Right lobe of liver (tissue), 6 donors: ENCODE data around the gene DDX21. TPM values are rescaled to one million over a fixed set of nuclear protein-coding genes. Genes with fewer than 3 reads are reported as not detected.
A peak's percentile ranks its signal among the peaks of the same experiment; 100 is the strongest.
"Not testable (repeated sequence)": the region's sequence is repeated elsewhere in the genome, so short reads cannot be mapped to it uniquely, and the experiment has no call there.

Experiments
- ATAC-seq, 4 donors: fragments of 200-7000 bp; cut with Tn5 transposase; one replicate each; pipeline ENCODE4 v1.9.1; 2020; ENCODE audit warnings: mild to moderate bottlenecking in 4 of 4, moderate library complexity in 4 of 4
- DNase-seq, 3 donors: peaks; one replicate each; pipeline ENCODE4 v3.0.0-alpha.2; 2020
- H3K27ac ChIP-seq, 3 donors: fragments of 200-600 bp; one replicate each; pipeline ENCODE4 v1.8.0; 2022
- H3K27me3 ChIP-seq, 2 donors: fragments of 200-600 bp; one replicate each; pipeline ENCODE4 v1.8.0; 2022
- H3K36me3 ChIP-seq, 4 donors: fragments of 200-600 bp; sonication (generic) in 1 of 4; one replicate each; pipeline versions ENCODE4 v1.5.1 to v1.8.0; 2017 to 2022; ENCODE audit warnings: control low read depth in 1 of 4
- H3K4me1 ChIP-seq, 4 donors: fragments of 200-600 bp; sonication (generic) in 1 of 4; one replicate each; pipeline versions ENCODE4 v1.5.1 to v1.8.0; 2017 to 2022; ENCODE audit warnings: control low read depth in 1 of 4
- H3K4me3 ChIP-seq, 3 donors: fragments of 200-600 bp; one replicate each; pipeline ENCODE4 v1.8.0; 2022
- H3K9me3 ChIP-seq, 4 donors: fragments of 200-600 bp; sonication (generic) in 1 of 4; one replicate each; pipeline versions ENCODE4 v1.5.1 to v1.8.0; 2017 to 2022; ENCODE audit warnings: control low read depth in 1 of 4
- POLR2A ChIP-seq: fragments of 450-650 bp; IDR thresholded peaks from one replicate; pipeline ENCODE4 v1.6.1; 2017; ENCODE audit warnings: antibody characterized with exemption, mild to moderate bottlenecking
- WGBS: methylation state at CpG from one replicate; pipeline ENCODE4 v1.1.6; 2018; ENCODE audit warnings: low coverage, low lambda C conversion rate; ENCODE audit not compliant: insufficient coverage; ENCODE audit errors: missing lambda C conversion rate; 5-methylcytosine and 5-hydroxymethylcytosine counted together
- intact Hi-C, 2 donors: fragments of 100-400 bp; cut with DNase I; formaldehyde crosslinking; loops; one replicate each; pipeline versions ENCODE4 v1.11.2 to v1.14.1; 2022
- total RNA-seq, 6 experiments: library from RNA; depleted of rRNA in 2 of 6; stranded (reverse); fragments of >200 nt in 2 of 6; fragmentation: NEBNext Ultra II Directional in 3 of 6; extraction: Animal tissue kit (Norgen Biotek cat#: 25700) in 3 of 6; gene quantifications; one replicate each; pipeline versions ENCODE4 v1.1.0 to v1.2.4, GENCODE V29; 2016 to 2023
- TF ChIP-seq, protein P1 (sequence below), 4 donors: fragments of 200-600 bp in 3 of 4; fragments of 450-650 bp in 1 of 4; IDR thresholded peaks; one replicate each; pipeline versions ENCODE4 v1.5.1 to v1.8.0; 2016 to 2022; ENCODE audit warnings: antibody characterized with exemption in 4 of 4, mild to moderate bottlenecking in 2 of 4
- donor health status: DM: no; HTN: yes; CAD: no.
- donor health status: DM: no; HTN: no; CAD: no.
- donor health status: DM: no; HTN: no; CAD: no.
- donor health status: DM: no; HTN: yes; CAD: no.
- donor health status: DM: no; HTN: yes; CAD: no.

DDX21 gene
- total RNA-seq, 6 experiments from 2014 or later = 12.7 to 43.1 (median 29.1) TPM

GRCh38 chr10:68934994-68935393 is 21.0 kb upstream of the DDX21 start:
- TF ChIP-seq, protein P1, sequence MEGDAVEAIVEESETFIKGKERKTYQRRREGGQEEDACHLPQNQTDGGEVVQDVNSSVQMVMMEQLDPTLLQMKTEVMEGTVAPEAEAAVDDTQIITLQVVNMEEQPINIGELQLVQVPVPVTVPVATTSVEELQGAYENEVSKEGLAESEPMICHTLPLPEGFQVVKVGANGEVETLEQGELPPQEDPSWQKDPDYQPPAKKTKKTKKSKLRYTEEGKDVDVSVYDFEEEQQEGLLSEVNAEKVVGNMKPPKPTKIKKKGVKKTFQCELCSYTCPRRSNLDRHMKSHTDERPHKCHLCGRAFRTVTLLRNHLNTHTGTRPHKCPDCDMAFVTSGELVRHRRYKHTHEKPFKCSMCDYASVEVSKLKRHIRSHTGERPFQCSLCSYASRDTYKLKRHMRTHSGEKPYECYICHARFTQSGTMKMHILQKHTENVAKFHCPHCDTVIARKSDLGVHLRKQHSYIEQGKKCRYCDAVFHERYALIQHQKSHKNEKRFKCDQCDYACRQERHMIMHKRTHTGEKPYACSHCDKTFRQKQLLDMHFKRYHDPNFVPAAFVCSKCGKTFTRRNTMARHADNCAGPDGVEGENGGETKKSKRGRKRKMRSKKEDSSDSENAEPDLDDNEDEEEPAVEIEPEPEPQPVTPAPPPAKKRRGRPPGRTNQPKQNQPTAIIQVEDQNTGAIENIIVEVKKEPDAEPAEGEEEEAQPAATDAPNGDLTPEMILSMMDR (IDR thresholded peaks at IDR 0.05) = no peak
- TF ChIP-seq POLR2A = no peak
- Histone ChIP-seq H3K4me3 (no peak overlapping the region), H3K4me1 (peaks cover 0 to 24% (median 2%) of the 10 kb centered on the region in 4 donors), H3K9me3 (no peaks in the 10 kb centered on the region), H3K27me3 (no peaks in the 10 kb centered on the region), H3K36me3 (peaks cover 0 to 15% (median under 1%) of the 10 kb centered on the region in 4 donors), H3K27ac (no peak overlapping the region)
- intact Hi-C loops = no loop called here
- DNase-seq (no peak), ATAC-seq (no peak)

DNA sequence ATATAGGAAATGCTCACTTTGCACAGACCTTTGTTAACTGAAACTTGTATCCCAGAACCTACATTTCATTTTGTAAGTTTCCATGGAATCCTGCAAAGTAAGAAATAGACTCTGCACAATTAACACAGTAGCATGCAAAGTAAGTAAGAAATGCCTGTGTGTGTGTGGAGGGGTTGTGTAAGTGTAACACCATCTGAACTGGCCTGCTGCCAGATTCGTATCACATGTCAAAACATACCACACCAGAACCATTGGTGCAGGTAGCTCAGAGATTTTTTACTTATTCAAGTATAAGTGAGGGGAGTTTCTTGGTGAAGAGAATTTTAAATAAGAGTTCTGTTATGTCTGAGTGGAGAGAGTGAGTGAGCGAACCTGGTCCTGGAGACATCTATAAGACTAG is 17.9 kb upstream of the DDX21 start:
- intact Hi-C loops = no loop called here
- Histone ChIP-seq H3K36me3 (peaks cover 0 to 30% (median 3%) of the 10 kb centered on the region in 4 donors), H3K27me3 (no peaks in the 10 kb centered on the region), H3K4me1 (peaks cover 0 to 16% (median 2%) of the 10 kb centered on the region in 4 donors), H3K27ac (peak overlapping the region in 1 of 3 donors; percentile 33), H3K9me3 (no peaks in the 10 kb centered on the region), H3K4me3 (no peak overlapping the region)
- TF ChIP-seq, protein P1 (IDR thresholded peaks at IDR 0.05) = no peak
- no peak for TF ChIP-seq POLR2A
- 50% methylated on average over 2 of the region's 2 CpGs for WGBS
- DNase-seq = peak in 2 of 3 donors; percentile 33 to 66
- peak; percentile 69 to 83 (median 74) for ATAC-seq

DNA sequence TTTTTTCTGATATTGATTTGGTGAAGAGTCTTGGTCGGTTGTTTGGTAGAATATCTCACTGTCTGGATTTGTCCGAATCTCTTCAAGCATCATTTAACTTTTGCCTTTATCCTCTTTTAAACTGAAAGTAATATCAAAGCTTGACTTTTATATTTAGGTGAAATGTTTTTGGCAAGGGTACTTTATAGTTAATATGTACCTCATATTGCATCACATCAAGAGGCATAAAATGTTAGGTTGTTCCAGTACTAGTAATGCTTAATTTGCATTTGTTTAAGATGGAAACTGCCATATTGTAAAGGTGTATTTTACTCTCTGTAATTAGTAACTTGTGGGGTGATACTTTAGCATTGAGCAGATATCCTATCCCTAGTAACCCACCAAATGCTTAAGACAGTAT is 17.1 kb upstream of the DDX21 start:
- WGBS = 33% methylated on average over 2 of the region's 2 CpGs
- DNase-seq (no peak), ATAC-seq (peak; percentile 74 to 86 (median 84))
- intact Hi-C loops = no loop called here
- TF ChIP-seq POLR2A = no peak
- TF ChIP-seq, protein P1 (IDR thresholded peaks at IDR 0.05) = no peak
- H3K27ac ChIP-seq = peak overlapping the region in 1 of 3 donors; percentile 33
- no peak overlapping the region for H3K4me3 ChIP-seq
- H3K27me3 ChIP-seq = no peaks in the 10 kb centered on the region
- H3K4me1 ChIP-seq = peaks cover 0 to 16% (median 2%) of the 10 kb centered on the region in 4 donors
- no peaks in the 10 kb centered on the region for H3K9me3 ChIP-seq
- H3K36me3 ChIP-seq = peaks cover 0 to 38% (median 6%) of the 10 kb centered on the region in 4 donors

DNA sequence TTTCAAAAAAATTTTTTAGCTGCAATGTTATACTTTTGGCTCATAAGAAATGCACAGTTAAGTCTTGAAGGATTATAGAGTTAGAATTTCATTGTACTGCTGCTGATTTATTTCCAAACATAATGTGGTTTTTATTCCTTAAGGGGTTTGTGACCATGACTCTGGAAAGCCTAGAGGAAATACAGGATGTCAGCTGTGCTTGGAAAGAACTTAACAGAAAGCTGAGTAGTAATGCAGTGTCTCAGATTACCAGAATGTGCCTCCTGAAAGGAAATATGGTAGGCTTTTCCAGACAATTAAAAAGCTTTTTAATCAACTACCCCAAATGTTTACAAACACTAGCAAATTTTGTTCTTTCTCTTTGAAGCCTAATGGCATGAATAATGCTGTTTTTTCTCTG is 15.1 kb upstream of the DDX21 start:
- H3K4me3 ChIP-seq, intact Hi-C loops, H3K27me3 ChIP-seq, DNase-seq, ATAC-seq, H3K27ac ChIP-seq, H3K9me3 ChIP-seq: not testable (repeated sequence)
- H3K36me3 ChIP-seq = peaks cover 0 to 50% (median 8%) of the 10 kb centered on the region in 4 donors
- peaks cover 0 to 16% (median 2%) of the 10 kb centered on the region in 4 donors for H3K4me1 ChIP-seq

- peaks cover 0 to 9% (median 4%) of the 10 kb centered on the region in 4 donors for H3K4me1 ChIP-seq
- H3K4me3 ChIP-seq = no peak overlapping the region
- H3K27ac ChIP-seq = no peak overlapping the region
- no peak for TF ChIP-seq POLR2A
- TF ChIP-seq, protein P1 (IDR thresholded peaks at IDR 0.05) = no peak
- DNase-seq (no peak), ATAC-seq (no peak)
- intact Hi-C loops = no loop called here
- peaks cover 0 to 31% (median 11%) of the 10 kb centered on the region in 4 donors for H3K36me3 ChIP-seq
- H3K27me3 ChIP-seq = no peaks in the 10 kb centered on the region
- 94% methylated on average over 2 of the region's 3 CpGs for WGBS
- H3K9me3 ChIP-seq = no peaks in the 10 kb centered on the region
These were observed 5.4 kb upstream of the DDX21 start for GRCh38 chr10:68950598-68950997.
